Ovary (tissue), 3 donors: ENCODE measurements around the gene MCOLN2.

Source experiments
- POLR2A ChIP-seq: fragments of 450-650 bp; IDR thresholded peaks from one replicate; pipeline ENCODE4 v1.6.1; 2017; ENCODE audit warnings: antibody characterized with exemption, mild to moderate bottlenecking, moderate library complexity
- TF ChIP-seq, protein P1 (sequence below), 3 donors: fragments of 450-650 bp in 2 of 3; fragments of 200-600 bp in 1 of 3; IDR thresholded peaks; one replicate each; pipeline versions ENCODE4 v1.5.1 to v1.8.0; 2016 to 2022; ENCODE audit warnings: antibody characterized with exemption in 3 of 3, mild to moderate bottlenecking in 1 of 3
- donor health status: DM: no; HTN: no; CAD: no.

DNA sequence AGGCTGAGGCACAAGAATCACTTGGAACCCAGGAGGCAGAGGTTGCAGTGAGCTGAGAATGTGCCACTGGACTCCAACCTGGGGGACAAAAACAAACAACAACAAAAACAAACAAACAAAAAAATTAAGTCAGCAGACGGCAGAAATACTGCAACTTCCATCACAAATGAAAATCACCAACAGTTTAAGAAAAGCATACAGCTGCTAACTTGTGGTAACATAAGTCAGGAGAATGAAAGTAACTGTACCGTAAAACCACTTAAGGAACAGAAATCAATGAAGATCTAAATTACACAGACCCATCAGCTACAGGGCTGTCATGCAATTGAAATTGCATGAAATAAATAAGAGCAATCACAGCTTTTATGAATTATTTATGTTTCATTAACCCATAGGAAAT, 25.0 kb downstream of the MCOLN2 start:
- TF ChIP-seq POLR2A = no peak
- TF ChIP-seq, protein P1, sequence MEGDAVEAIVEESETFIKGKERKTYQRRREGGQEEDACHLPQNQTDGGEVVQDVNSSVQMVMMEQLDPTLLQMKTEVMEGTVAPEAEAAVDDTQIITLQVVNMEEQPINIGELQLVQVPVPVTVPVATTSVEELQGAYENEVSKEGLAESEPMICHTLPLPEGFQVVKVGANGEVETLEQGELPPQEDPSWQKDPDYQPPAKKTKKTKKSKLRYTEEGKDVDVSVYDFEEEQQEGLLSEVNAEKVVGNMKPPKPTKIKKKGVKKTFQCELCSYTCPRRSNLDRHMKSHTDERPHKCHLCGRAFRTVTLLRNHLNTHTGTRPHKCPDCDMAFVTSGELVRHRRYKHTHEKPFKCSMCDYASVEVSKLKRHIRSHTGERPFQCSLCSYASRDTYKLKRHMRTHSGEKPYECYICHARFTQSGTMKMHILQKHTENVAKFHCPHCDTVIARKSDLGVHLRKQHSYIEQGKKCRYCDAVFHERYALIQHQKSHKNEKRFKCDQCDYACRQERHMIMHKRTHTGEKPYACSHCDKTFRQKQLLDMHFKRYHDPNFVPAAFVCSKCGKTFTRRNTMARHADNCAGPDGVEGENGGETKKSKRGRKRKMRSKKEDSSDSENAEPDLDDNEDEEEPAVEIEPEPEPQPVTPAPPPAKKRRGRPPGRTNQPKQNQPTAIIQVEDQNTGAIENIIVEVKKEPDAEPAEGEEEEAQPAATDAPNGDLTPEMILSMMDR (IDR thresholded peaks at IDR 0.05) = no peak
